Fibroblast of villous mesenchyme (primary cell): ENCODE measurements around the gene RAMACL. TPM values are rescaled to one million over a fixed set of nuclear protein-coding genes. Genes with fewer than 3 reads are reported as not detected.

ENCODE experiments used
- DNase-seq: peaks from one replicate; pipeline ENCODE4 v3.0.0-alpha.2; 2010; ENCODE audit warnings: low read depth
- H3K4me3 ChIP-seq: 2 replicates; pipeline ENCODE4 v1.5.1; 2011; ENCODE audit warnings: low read depth, mild to moderate bottlenecking, low read length
- total RNA-seq: library from RNA; depleted of rRNA; stranded (reverse); fragments of >200 nt; gene quantifications from 2 replicates; pipeline ENCODE4 v1.2.3, GENCODE V29; 2012
- TF ChIP-seq, protein P1 (sequence below): IDR thresholded peaks from 2 replicates; pipeline ENCODE4 v1.5.1; 2012; ENCODE audit warnings: low read depth, mild to moderate bottlenecking, low read length; ENCODE audit not compliant: insufficient read depth

The RAMACL gene
- total RNA-seq, 1 donor, result 0.43 TPM

GRCh38 chr6:166567813-166568212 is 18.7 kb downstream of the RAMACL start:
- TF ChIP-seq, protein P1, sequence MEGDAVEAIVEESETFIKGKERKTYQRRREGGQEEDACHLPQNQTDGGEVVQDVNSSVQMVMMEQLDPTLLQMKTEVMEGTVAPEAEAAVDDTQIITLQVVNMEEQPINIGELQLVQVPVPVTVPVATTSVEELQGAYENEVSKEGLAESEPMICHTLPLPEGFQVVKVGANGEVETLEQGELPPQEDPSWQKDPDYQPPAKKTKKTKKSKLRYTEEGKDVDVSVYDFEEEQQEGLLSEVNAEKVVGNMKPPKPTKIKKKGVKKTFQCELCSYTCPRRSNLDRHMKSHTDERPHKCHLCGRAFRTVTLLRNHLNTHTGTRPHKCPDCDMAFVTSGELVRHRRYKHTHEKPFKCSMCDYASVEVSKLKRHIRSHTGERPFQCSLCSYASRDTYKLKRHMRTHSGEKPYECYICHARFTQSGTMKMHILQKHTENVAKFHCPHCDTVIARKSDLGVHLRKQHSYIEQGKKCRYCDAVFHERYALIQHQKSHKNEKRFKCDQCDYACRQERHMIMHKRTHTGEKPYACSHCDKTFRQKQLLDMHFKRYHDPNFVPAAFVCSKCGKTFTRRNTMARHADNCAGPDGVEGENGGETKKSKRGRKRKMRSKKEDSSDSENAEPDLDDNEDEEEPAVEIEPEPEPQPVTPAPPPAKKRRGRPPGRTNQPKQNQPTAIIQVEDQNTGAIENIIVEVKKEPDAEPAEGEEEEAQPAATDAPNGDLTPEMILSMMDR, result no peak
- H3K4me3 ChIP-seq, result no peak overlapping the region
- no peak for DNase-seq

- TF ChIP-seq, protein P1, result no peak
- H3K4me3 ChIP-seq, result no peak overlapping the region
- DNase-seq, result peak; percentile 95
Measured at GRCh38 chr6:166567107-166567506, 19.4 kb downstream of the RAMACL start.

DNA sequence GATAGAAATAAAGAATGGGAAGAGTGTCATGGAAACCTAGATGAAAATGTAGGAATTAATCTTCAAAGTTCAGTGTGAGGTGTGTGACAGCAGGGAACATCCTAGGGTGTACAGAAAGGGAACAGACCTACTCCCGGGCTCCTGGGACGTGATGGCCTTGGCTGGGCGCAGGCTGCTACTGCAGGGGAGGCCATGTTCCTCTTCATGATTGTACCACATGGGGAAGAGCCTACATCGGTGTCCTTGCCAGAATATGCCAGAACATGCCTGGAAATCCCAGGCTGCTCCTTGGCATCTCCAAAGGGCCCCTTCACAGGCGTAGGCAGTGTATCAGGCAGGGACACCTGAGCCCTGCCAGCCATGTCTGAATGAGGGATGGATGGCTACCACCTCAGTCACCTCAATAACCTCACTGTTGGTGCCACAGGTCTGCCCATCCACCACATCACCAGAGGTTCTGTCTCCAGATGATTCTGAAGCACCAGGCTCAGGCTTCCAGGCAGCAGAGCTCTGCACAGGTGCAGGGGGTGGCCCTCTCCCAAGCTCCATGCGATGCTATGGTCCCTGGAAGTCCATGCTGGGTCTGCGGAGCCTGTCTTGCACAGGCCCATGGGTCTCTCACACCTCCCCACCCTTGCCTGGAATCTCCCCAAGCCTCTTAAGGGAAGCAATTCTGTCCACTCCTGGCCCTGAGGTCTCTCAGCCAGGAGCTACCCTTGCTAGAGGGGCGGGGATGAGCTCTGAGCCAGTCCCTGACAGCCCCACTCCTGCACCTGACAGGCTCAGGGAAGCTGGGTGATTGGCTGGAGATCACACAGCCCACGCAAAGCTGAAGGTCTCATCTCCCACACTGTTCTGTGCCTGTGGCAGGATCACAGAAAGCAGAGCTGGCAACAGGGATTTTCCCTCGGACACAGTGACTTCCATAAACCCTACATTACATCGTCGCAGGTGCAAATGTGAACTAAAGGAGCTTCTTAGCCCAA is 20.2 kb downstream of the RAMACL start:
- TF ChIP-seq, protein P1, result no peak
- no peak for DNase-seq
- no peak overlapping the region for H3K4me3 ChIP-seq

DNA sequence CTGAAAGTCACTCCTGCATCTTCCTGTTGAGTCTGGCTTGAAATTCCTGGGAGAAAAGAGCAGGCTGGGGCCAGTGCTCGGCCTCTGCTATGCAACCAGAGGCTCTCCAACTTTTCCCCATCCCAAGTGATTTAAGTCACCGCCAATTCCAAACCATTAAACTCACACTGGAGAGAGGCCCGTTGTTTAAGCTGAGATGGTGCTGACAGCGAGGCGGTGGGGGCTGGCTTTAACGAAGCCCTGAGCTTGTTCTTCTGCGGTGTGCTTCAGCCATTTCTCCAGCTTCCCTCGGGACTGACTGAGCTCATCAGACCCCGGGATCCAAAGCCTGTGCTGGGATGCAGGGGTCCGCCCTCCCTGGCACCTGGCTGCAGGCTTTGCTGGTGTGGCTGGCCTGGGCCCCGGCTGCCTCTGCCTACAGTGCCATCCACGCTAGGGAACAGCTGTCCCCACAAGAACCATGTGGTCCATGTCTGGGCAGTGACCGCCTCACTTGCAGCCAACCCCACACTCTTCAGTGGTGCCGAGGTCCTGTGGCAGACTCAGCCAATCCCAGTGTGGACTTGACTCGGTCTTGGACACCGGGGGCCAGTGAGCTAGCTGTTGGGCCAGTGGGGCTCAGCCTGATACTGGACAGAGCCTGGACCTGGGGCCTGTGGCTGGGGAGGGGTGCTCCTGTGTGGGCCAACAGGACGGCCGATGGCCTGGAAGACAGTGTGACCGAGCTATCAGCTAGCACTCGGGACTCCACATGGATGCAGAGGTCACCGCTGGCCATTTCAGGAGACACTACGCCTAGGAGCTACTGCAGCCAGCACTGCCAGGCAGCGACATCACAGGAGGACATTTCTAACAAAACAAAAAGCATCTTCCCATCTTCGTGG is 21.2 kb downstream of the RAMACL start:
- H3K4me3 ChIP-seq, result no peak overlapping the region
- DNase-seq, result no peak
- TF ChIP-seq, protein P1, result no peak

GRCh38 chr6:166563805-166564204 is 22.7 kb downstream of the RAMACL start:
- TF ChIP-seq, protein P1, result no peak
- no peak overlapping the region for H3K4me3 ChIP-seq
- DNase-seq, result no peak

DNA sequence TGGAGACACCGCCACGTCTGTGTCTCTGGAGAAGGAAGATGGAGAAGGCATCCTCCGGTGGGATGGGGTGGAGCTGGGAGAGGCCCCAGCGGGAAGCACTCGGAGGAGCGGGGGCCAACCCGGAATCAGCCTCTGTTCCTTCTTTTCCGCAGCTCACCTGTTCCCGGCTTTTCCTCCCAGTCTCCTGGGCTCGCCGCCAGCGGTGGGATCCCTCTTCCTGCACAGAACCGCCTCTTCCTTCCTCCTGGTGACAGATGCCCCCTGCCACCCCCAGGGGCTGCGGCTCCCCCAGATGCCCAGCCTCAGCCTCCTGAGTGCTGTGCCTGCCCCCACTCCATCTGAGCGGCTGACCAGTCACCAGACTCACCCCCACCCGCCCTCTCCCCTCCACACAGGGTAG is 23.3 kb downstream of the RAMACL start:
- no peak for DNase-seq
- TF ChIP-seq, protein P1, result no peak
- H3K4me3 ChIP-seq, result no peak overlapping the region
